Head of caudate nucleus (tissue), 42 donors: ENCODE data around the gene CRACDL.

ENCODE experiments used
- DNase-seq, 42 donors: peaks; one replicate each; pipeline versions ENCODE4 v3.0.0 to v3.0.0-alpha.2; 2020 to 2021; ENCODE audit warnings: mixed read lengths in 7 of 42
- intact Hi-C: fragments of 100-400 bp; cut with DNase I; formaldehyde crosslinking; loops from one replicate; pipeline ENCODE4 v1.15.0; 2022

Gene CRACDL

GRCh38 chr2:98801286-98801685 is 134.7 kb downstream of the CRACDL start:
- intact Hi-C loops: no loop called here
- peak in 1 of 42 donors; percentile 11 for DNase-seq

GRCh38 chr2:98800330-98801064 is 135.5 kb downstream of the CRACDL start:
- peak in 2 of 42 donors; percentile 6 to 28 for DNase-seq
- intact Hi-C loops: no loop called here

- intact Hi-C loops: no loop called here
- DNase-seq: peak in 1 of 42 donors; percentile 5
Measured at GRCh38 chr2:98799375-98800329, 136.4 kb downstream of the CRACDL start.

GRCh38 chr2:98796775-98797544 is 139.1 kb downstream of the CRACDL start:
- peak in 27 of 42 donors; percentile 16 to 88 (median 62) for DNase-seq
- intact Hi-C loops: no loop called here

- peak in 1 of 42 donors; percentile 16 for DNase-seq
- intact Hi-C loops: no loop called here
Measured at GRCh38 chr2:98795891-98796676, 139.9 kb downstream of the CRACDL start.

- DNase-seq: peak in 2 of 42 donors; percentile 10 to 26
- intact Hi-C loops: no loop called here
Measured at GRCh38 chr2:98793897-98794830, 141.9 kb downstream of the CRACDL start.

GRCh38 chr2:98793275-98793674 is 142.8 kb downstream of the CRACDL start:
- intact Hi-C loops: no loop called here

GRCh38 chr2:98790221-98790620 is 145.8 kb downstream of the CRACDL start:
- intact Hi-C loops: no loop called here
- peak in 2 of 42 donors; percentile 9 to 35 for DNase-seq

More at GRCh38 chr2:98793275-98793674, 142.8 kb downstream of the CRACDL start:
- DNase-seq: peak in 1 of 42 donors; percentile 6

- intact Hi-C loops: no loop called here
- peak in 1 of 42 donors; percentile 25 for DNase-seq
Measured at GRCh38 chr2:98787700-98788099, 148.3 kb downstream of the CRACDL start.

GRCh38 chr2:98786179-98786578 is 149.8 kb downstream of the CRACDL start:
- DNase-seq: no peak
- intact Hi-C loops: no loop called here

GRCh38 chr2:98782570-98782969 is 153.5 kb downstream of the CRACDL start:
- intact Hi-C loops: no loop called here
- DNase-seq: no peak

GRCh38 chr2:98781822-98782221 is 154.2 kb downstream of the CRACDL start:
- DNase-seq: no peak
- intact Hi-C loops: no loop called here

GRCh38 chr2:98778741-98779483 is 157.1 kb downstream of the CRACDL start:
- DNase-seq: no peak
- intact Hi-C loops: no loop called here

- DNase-seq: no peak
- intact Hi-C loops: no loop called here
Measured at GRCh38 chr2:98778151-98778550, 157.9 kb downstream of the CRACDL start.

GRCh38 chr2:98777710-98778109 is 158.3 kb downstream of the CRACDL start:
- DNase-seq: no peak
- intact Hi-C loops: no loop called here

GRCh38 chr2:98777076-98777475 is 158.9 kb downstream of the CRACDL start:
- intact Hi-C loops: no loop called here
- DNase-seq: no peak

GRCh38 chr2:98776136-98776535 is 159.9 kb downstream of the CRACDL start:
- intact Hi-C loops: no loop called here

More at GRCh38 chr2:98776136-98776535, 159.9 kb downstream of the CRACDL start:
- no peak for DNase-seq
